ENCODE data around the gene STX18. TPM values are rescaled to one million over a fixed set of nuclear protein-coding genes. Genes with fewer than 3 reads are reported as not detected.
"Not testable (repeated sequence)": the region's sequence is repeated elsewhere in the genome, so short reads cannot be mapped to it uniquely, and the experiment has no call there.

Gene STX18
- 20.2 and 38.3 TPM in 2 replicates for total RNA-seq (2014; rRNA removed; shearing (Covaris generic); ENCODE audit: low replicate concordance)

- peak within 1 kb of the TSS; percentile 92 for H3K4me3 ChIP-seq
- no peaks in the 10 kb centered on the region for H3K9me3 ChIP-seq
- H3K27me3 ChIP-seq = no peaks in the 10 kb centered on the region
- no peaks in the 10 kb centered on the region for H3K36me3 ChIP-seq
- DNase-seq = peak; percentile 78
Observed at GRCh38 chr4:4541661-4542570, at the start of gene STX18. TSS of gene STX18 (minus strand) at chr4:4542048. CDS start at chr4:4541964, 84 bp downstream.

- Histone ChIP-seq H3K36me3 (no peaks in the 10 kb centered on the region), H3K27me3 (no peaks in the 10 kb centered on the region), H3K4me3 (no peak overlapping the region), H3K9me3 (no peaks in the 10 kb centered on the region; the same call in 1 of the 2 replicates)
- no peak for DNase-seq
Observed at GRCh38 chr4:4591071-4591470, 49.2 kb upstream of the STX18 start.

GRCh38 chr4:4590546-4590945, 48.7 kb upstream of the STX18 start:
- no peaks in the 10 kb centered on the region; the same call in 1 of the 2 replicates for H3K9me3 ChIP-seq
- DNase-seq = peak; percentile 64
- H3K4me3 ChIP-seq = no peak overlapping the region
- no peaks in the 10 kb centered on the region for H3K27me3 ChIP-seq
- H3K36me3 ChIP-seq = no peaks in the 10 kb centered on the region

- Histone ChIP-seq H3K4me3 (no peak overlapping the region), H3K36me3 (no peaks in the 10 kb centered on the region), H3K27me3 (no peaks in the 10 kb centered on the region), H3K9me3 (no peaks in the 10 kb centered on the region)
- DNase-seq = peak; percentile 39
Observed at GRCh38 chr4:4585012-4585670, 43.3 kb upstream of the STX18 start.

GRCh38 chr4:4583606-4584005, 41.8 kb upstream of the STX18 start:
- DNase-seq = no peak
- Histone ChIP-seq H3K27me3 (no peaks in the 10 kb centered on the region), H3K4me3 (no peak overlapping the region), H3K9me3 (no peaks in the 10 kb centered on the region), H3K36me3 (no peaks in the 10 kb centered on the region)

- H3K27me3 ChIP-seq = no peaks in the 10 kb centered on the region
- H3K36me3 ChIP-seq = no peaks in the 10 kb centered on the region
- no peaks in the 10 kb centered on the region for H3K9me3 ChIP-seq
- no peak overlapping the region for H3K4me3 ChIP-seq
- DNase-seq = no peak
Observed at GRCh38 chr4:4582653-4583052, 40.8 kb upstream of the STX18 start.

- Histone ChIP-seq H3K4me3 (no peak overlapping the region), H3K36me3 (no peaks in the 10 kb centered on the region), H3K9me3 (no peaks in the 10 kb centered on the region), H3K27me3 (no peaks in the 10 kb centered on the region)
- no peak for DNase-seq
Observed at GRCh38 chr4:4580494-4580893, 38.6 kb upstream of the STX18 start.

- Histone ChIP-seq H3K4me3 (no peak overlapping the region), H3K9me3 (no peaks in the 10 kb centered on the region), H3K27me3 (no peaks in the 10 kb centered on the region), H3K36me3 (no peaks in the 10 kb centered on the region)
- DNase-seq = no peak
Observed at GRCh38 chr4:4578981-4579380, 37.1 kb upstream of the STX18 start.

GRCh38 chr4:4577359-4577875, 35.6 kb upstream of the STX18 start:
- no peak for DNase-seq
- H3K9me3 ChIP-seq = no peaks in the 10 kb centered on the region
- no peaks in the 10 kb centered on the region for H3K27me3 ChIP-seq
- H3K4me3 ChIP-seq = no peak overlapping the region
- no peaks in the 10 kb centered on the region for H3K36me3 ChIP-seq

GRCh38 chr4:4575284-4576211, 33.7 kb upstream of the STX18 start:
- peak overlapping the region; percentile 39 for H3K4me3 ChIP-seq
- no peaks in the 10 kb centered on the region for H3K27me3 ChIP-seq
- DNase-seq = peak; percentile 44
- H3K9me3 ChIP-seq = no peaks in the 10 kb centered on the region
- no peaks in the 10 kb centered on the region for H3K36me3 ChIP-seq

- Histone ChIP-seq H3K9me3 (no peaks in the 10 kb centered on the region), H3K27me3 (no peaks in the 10 kb centered on the region), H3K4me3 (peak overlapping the region; percentile 39), H3K36me3 (no peaks in the 10 kb centered on the region)
- DNase-seq = peak; percentile 38
Observed at GRCh38 chr4:4574792-4575191, 32.9 kb upstream of the STX18 start.

GRCh38 chr4:4574052-4574451, 32.2 kb upstream of the STX18 start:
- Histone ChIP-seq H3K36me3 (no peaks in the 10 kb centered on the region), H3K9me3 (no peaks in the 10 kb centered on the region), H3K4me3 (no peak overlapping the region), H3K27me3 (no peaks in the 10 kb centered on the region)
- DNase-seq = no peak

- no peaks in the 10 kb centered on the region for H3K36me3 ChIP-seq
- no peaks in the 10 kb centered on the region for H3K27me3 ChIP-seq
- no peaks in the 10 kb centered on the region for H3K9me3 ChIP-seq
- no peak for DNase-seq
- no peak overlapping the region for H3K4me3 ChIP-seq
Observed at GRCh38 chr4:4572821-4573220, 31.0 kb upstream of the STX18 start.

GRCh38 chr4:4569861-4570260, 28.0 kb upstream of the STX18 start:
- H3K4me3 ChIP-seq, DNase-seq, H3K36me3 ChIP-seq, H3K27me3 ChIP-seq, H3K9me3 ChIP-seq: not testable (repeated sequence)

GRCh38 chr4:4568806-4569427, 27.1 kb upstream of the STX18 start:
- Histone ChIP-seq H3K27me3 (no peaks in the 10 kb centered on the region), H3K4me3 (no peak overlapping the region), H3K36me3 (no peaks in the 10 kb centered on the region), H3K9me3 (no peaks in the 10 kb centered on the region)
- no peak for DNase-seq

GRCh38 chr4:4566359-4566758, 24.5 kb upstream of the STX18 start:
- not testable (repeated sequence) for H3K4me3 ChIP-seq, H3K36me3 ChIP-seq, DNase-seq, H3K9me3 ChIP-seq, H3K27me3 ChIP-seq
